ENCODE measurements around the gene UBE2R2. TPM values are rescaled to one million over a fixed set of nuclear protein-coding genes. Genes with fewer than 3 reads are reported as not detected.

The UBE2R2 gene
- total and polyA plus RNA-seq, 5 experiments from 2014 or later = 13.1 to 32.1 (median 16.1) TPM

- POLR2A ChIA-PET = no interaction called here
- ATAC-seq (no peak), DNase-seq (no peak)
- Mint-ChIP-seq H3K27me3 (no peaks in the 10 kb centered on the region), H3K9me3 (no peaks in the 10 kb centered on the region), H3K27ac (peak overlapping the region in 8 of 10 donors; percentile 14 to 75 (median 52)), H3K4me3 (peak overlapping the region in 1 of 10 donors; percentile 4), H3K36me3 (peaks cover 0 to 2% (median 0%) of the 10 kb centered on the region in 3 donors), H3K4me1 (peaks cover 28 to 70% (median 65%) of the 10 kb centered on the region in 4 donors)
These were observed 63.5 kb downstream of the UBE2R2 start for GRCh38 chr9:33880211-33881089.

- Mint-ChIP-seq H3K4me3 (no peak overlapping the region), H3K27ac (peak overlapping the region in 4 of 10 donors; percentile 0 to 52 (median 8)), H3K27me3 (no peaks in the 10 kb centered on the region), H3K9me3 (no peaks in the 10 kb centered on the region), H3K4me1 (peaks cover 28 to 67% (median 66%) of the 10 kb centered on the region in 4 donors), H3K36me3 (peaks cover 0 to 6% (median 0%) of the 10 kb centered on the region in 3 donors)
- DNase-seq (no peak), ATAC-seq (no peak)
- POLR2A ChIA-PET = no interaction called here
These were observed 64.7 kb downstream of the UBE2R2 start for GRCh38 chr9:33881635-33882034.

GRCh38 chr9:33884856-33885701 is 68.1 kb downstream of the UBE2R2 start:
- POLR2A ChIA-PET = interaction anchor here (0.5 kb wide), 1 partner anchor 133 kb away, joined by 4 read pairs; no protein-coding TSS in a partner anchor
- Mint-ChIP-seq H3K27me3 (no peaks in the 10 kb centered on the region), H3K27ac (peak overlapping the region in 9 of 10 donors; percentile 6 to 87 (median 47)), H3K4me1 (peaks cover 16 to 46% (median 43%) of the 10 kb centered on the region in 4 donors), H3K36me3 (peaks cover 0 to 31% (median 3%) of the 10 kb centered on the region in 3 donors), H3K4me3 (no peak overlapping the region), H3K9me3 (no peaks in the 10 kb centered on the region)
- ATAC-seq (no peak), DNase-seq (no peak)

- Mint-ChIP-seq H3K36me3 (peaks cover 0 to 38% (median 3%) of the 10 kb centered on the region in 3 donors), H3K27me3 (no peaks in the 10 kb centered on the region), H3K4me3 (no peak overlapping the region), H3K4me1 (peaks cover 11 to 38% (median 35%) of the 10 kb centered on the region in 4 donors), H3K27ac (no peak overlapping the region), H3K9me3 (no peaks in the 10 kb centered on the region)
- DNase-seq = no peak
- POLR2A ChIA-PET = interaction anchor here (0.5 kb wide), 1 partner anchor 132 kb away, joined by 4 read pairs; no protein-coding TSS in a partner anchor
- no peak for ATAC-seq
These were observed 69.0 kb downstream of the UBE2R2 start for GRCh38 chr9:33885948-33886347.

GRCh38 chr9:33893861-33894260 is 76.9 kb downstream of the UBE2R2 start:
- no peaks in the 10 kb centered on the region for H3K9me3 Mint-ChIP-seq
- H3K4me3 Mint-ChIP-seq = no peak overlapping the region
- no peak for DNase-seq
- no peaks in the 10 kb centered on the region for H3K27me3 Mint-ChIP-seq
- peaks cover 0 to 45% (median 5%) of the 10 kb centered on the region in 3 donors for H3K36me3 Mint-ChIP-seq
- POLR2A ChIA-PET = no interaction called here
- H3K4me1 Mint-ChIP-seq = peaks cover 4 to 13% (median 7%) of the 10 kb centered on the region in 4 donors
- no peak for ATAC-seq
- peak overlapping the region in 2 of 10 donors; percentile 52 to 65 for H3K27ac Mint-ChIP-seq

- POLR2A ChIA-PET = no interaction called here
- peaks cover 4 to 13% (median 7%) of the 10 kb centered on the region in 4 donors for H3K4me1 Mint-ChIP-seq
- H3K27ac Mint-ChIP-seq = peak overlapping the region in 2 of 10 donors; percentile 37
- peaks cover 0 to 46% (median 5%) of the 10 kb centered on the region in 3 donors for H3K36me3 Mint-ChIP-seq
- ATAC-seq (no peak), DNase-seq (no peak)
- no peak overlapping the region for H3K4me3 Mint-ChIP-seq
- H3K9me3 Mint-ChIP-seq = no peaks in the 10 kb centered on the region
- no peaks in the 10 kb centered on the region for H3K27me3 Mint-ChIP-seq
These were observed 77.4 kb downstream of the UBE2R2 start for GRCh38 chr9:33894316-33894715.

GRCh38 chr9:33903157-33903780 is 86.3 kb downstream of the UBE2R2 start:
- H3K4me3 Mint-ChIP-seq = no peak overlapping the region
- H3K27ac Mint-ChIP-seq = no peak overlapping the region
- no peaks in the 10 kb centered on the region for H3K9me3 Mint-ChIP-seq
- ATAC-seq (no peak), DNase-seq (no peak)
- no peaks in the 10 kb centered on the region for H3K27me3 Mint-ChIP-seq
- POLR2A ChIA-PET = no interaction called here
- peaks cover 0 to 64% (median 8%) of the 10 kb centered on the region in 3 donors for H3K36me3 Mint-ChIP-seq
- peaks cover 8 to 34% (median 25%) of the 10 kb centered on the region in 4 donors for H3K4me1 Mint-ChIP-seq

GRCh38 chr9:33905137-33905536 is 88.2 kb downstream of the UBE2R2 start:
- Mint-ChIP-seq H3K36me3 (peaks cover 0 to 52% (median 8%) of the 10 kb centered on the region in 3 donors), H3K27ac (peak overlapping the region in 3 of 10 donors; percentile 11 to 33 (median 27)), H3K9me3 (no peaks in the 10 kb centered on the region), H3K4me3 (no peak overlapping the region), H3K27me3 (no peaks in the 10 kb centered on the region), H3K4me1 (peaks cover 8 to 36% (median 24%) of the 10 kb centered on the region in 4 donors)
- POLR2A ChIA-PET = no interaction called here
- DNase-seq (no peak), ATAC-seq (no peak)

GRCh38 chr9:33906769-33907168 is 89.8 kb downstream of the UBE2R2 start:
- H3K9me3 Mint-ChIP-seq = no peaks in the 10 kb centered on the region
- H3K4me1 Mint-ChIP-seq = peaks cover 8 to 36% (median 21%) of the 10 kb centered on the region in 4 donors
- peak overlapping the region in 1 of 10 donors; percentile 22 for H3K27ac Mint-ChIP-seq
- no peak overlapping the region for H3K4me3 Mint-ChIP-seq
- DNase-seq = no peak
- POLR2A ChIA-PET = no interaction called here
- no peaks in the 10 kb centered on the region for H3K27me3 Mint-ChIP-seq
- no peak for ATAC-seq
- peaks cover 0 to 38% (median 5%) of the 10 kb centered on the region in 3 donors for H3K36me3 Mint-ChIP-seq

- no peaks in the 10 kb centered on the region for H3K9me3 Mint-ChIP-seq
- POLR2A ChIA-PET = no interaction called here
These were observed 90.4 kb downstream of the UBE2R2 start for GRCh38 chr9:33907347-33907746.

GRCh38 chr9:33908114-33908513 is 91.2 kb downstream of the UBE2R2 start:
- POLR2A ChIA-PET = no interaction called here
- peak overlapping the region in 3 of 10 donors; percentile 3 to 44 (median 9) for H3K27ac Mint-ChIP-seq
- peaks cover 0 to 38% (median 0%) of the 10 kb centered on the region in 3 donors for H3K36me3 Mint-ChIP-seq
- H3K4me3 Mint-ChIP-seq = no peak overlapping the region
- ATAC-seq (no peak), DNase-seq (no peak)
- no peaks in the 10 kb centered on the region for H3K27me3 Mint-ChIP-seq
- H3K4me1 Mint-ChIP-seq = peaks cover 8 to 36% (median 21%) of the 10 kb centered on the region in 4 donors
- no peaks in the 10 kb centered on the region for H3K9me3 Mint-ChIP-seq

More at GRCh38 chr9:33907347-33907746, 90.4 kb downstream of the UBE2R2 start:
- Mint-ChIP-seq H3K27me3 (no peaks in the 10 kb centered on the region), H3K4me1 (peaks cover 8 to 36% (median 21%) of the 10 kb centered on the region in 4 donors), H3K27ac (peak overlapping the region in 8 of 10 donors; percentile 4 to 78 (median 26)), H3K36me3 (peaks cover 0 to 34% (median 0%) of the 10 kb centered on the region in 3 donors), H3K4me3 (no peak overlapping the region)
- ATAC-seq = no peak
- DNase-seq = no peak

GRCh38 chr9:33908749-33909148 is 91.8 kb downstream of the UBE2R2 start:
- POLR2A ChIA-PET = no interaction called here
- DNase-seq = no peak

More at GRCh38 chr9:33908749-33909148, 91.8 kb downstream of the UBE2R2 start:
- Mint-ChIP-seq H3K27ac (peak overlapping the region in 2 of 10 donors; percentile 3 to 29), H3K4me1 (peaks cover 8 to 32% (median 20%) of the 10 kb centered on the region in 4 donors), H3K27me3 (no peaks in the 10 kb centered on the region), H3K4me3 (no peak overlapping the region), H3K36me3 (peaks cover 0 to 38% (median 0%) of the 10 kb centered on the region in 3 donors), H3K9me3 (no peaks in the 10 kb centered on the region)
- no peak for ATAC-seq
